Stimulated activated CD8-positive, alpha-beta memory T cell treated with anti-CD3 and anti-CD28 coated beads, Interleukin-15, amount 100 ng/mL, for 24 hours (primary cell): ENCODE data around the gene IGSF21.
"Not testable (repeated sequence)": the region's sequence is repeated elsewhere in the genome, so short reads cannot be mapped to it uniquely, and the experiment has no call there.

ENCODE experiments used
- DNase-seq: peaks from one replicate; pipeline ENCODE4 v3.0.0-alpha.2; 2020; ENCODE audit warnings: low read depth

The IGSF21 gene

GRCh38 chr1:18357622-18358230 is 250.1 kb downstream of the IGSF21 start:
- no peak for DNase-seq

- no peak for DNase-seq
These were observed 251.0 kb downstream of the IGSF21 start for GRCh38 chr1:18358600-18358999.

- no peak for DNase-seq
These were observed 252.7 kb downstream of the IGSF21 start for GRCh38 chr1:18360251-18360650.

- no peak for DNase-seq
These were observed 254.6 kb downstream of the IGSF21 start for GRCh38 chr1:18362150-18362549.

- DNase-seq = no peak
These were observed 255.8 kb downstream of the IGSF21 start for GRCh38 chr1:18363436-18363835.

- DNase-seq = no peak
These were observed 257.6 kb downstream of the IGSF21 start for GRCh38 chr1:18365099-18365705.

GRCh38 chr1:18372505-18372904 is 264.9 kb downstream of the IGSF21 start:
- not testable (repeated sequence) for DNase-seq

- DNase-seq = no peak
These were observed 265.6 kb downstream of the IGSF21 start for GRCh38 chr1:18373151-18373550.

- no peak for DNase-seq
These were observed 266.4 kb downstream of the IGSF21 start for GRCh38 chr1:18373882-18374493.

GRCh38 chr1:18376661-18377060 is 269.1 kb downstream of the IGSF21 start:
- no peak for DNase-seq

GRCh38 chr1:18380288-18380687 is 272.7 kb downstream of the IGSF21 start:
- DNase-seq = no peak

GRCh38 chr1:18384059-18384458 is 276.5 kb downstream of the IGSF21 start:
- DNase-seq = no peak

GRCh38 chr1:18384471-18384870 is 276.9 kb downstream of the IGSF21 start:
- no peak for DNase-seq

GRCh38 chr1:18385239-18385790 is 277.7 kb downstream of the IGSF21 start:
- no peak for DNase-seq

- DNase-seq = no peak
These were observed 279.0 kb downstream of the IGSF21 start for GRCh38 chr1:18386591-18386990.

- DNase-seq = no peak
These were observed 279.7 kb downstream of the IGSF21 start for GRCh38 chr1:18387307-18387706.

GRCh38 chr1:18390953-18391352 is 283.4 kb downstream of the IGSF21 start:
- DNase-seq = no peak

- no peak for DNase-seq
These were observed 287.1 kb downstream of the IGSF21 start for GRCh38 chr1:18394563-18395156.

- DNase-seq = no peak
These were observed 288.8 kb downstream of the IGSF21 start for GRCh38 chr1:18396247-18396980.

GRCh38 chr1:18397641-18398040 is 290.0 kb downstream of the IGSF21 start:
- no peak for DNase-seq

- no peak for DNase-seq
These were observed 291.4 kb downstream of the IGSF21 start for GRCh38 chr1:18398791-18399530.
